HG03342 (cell line): Measurements from ENCODE around the gene MGAT5.

Experiments
- ATAC-seq: cut with Tn5 transposase; IDR thresholded peaks from one replicate; pipeline ENCODE4 v1.9.1; 2021; ENCODE audit warnings: mild to moderate bottlenecking, moderate library complexity; ENCODE audit not compliant: unreplicated experiment

MGAT5 gene

GRCh38 chr2:134331081-134331480, 77.2 kb downstream of the MGAT5 start:
- no peak for ATAC-seq

- ATAC-seq, result no peak
These were observed 79.8 kb downstream of the MGAT5 start for GRCh38 chr2:134333646-134334189.

- ATAC-seq, result no peak
These were observed 80.9 kb downstream of the MGAT5 start for GRCh38 chr2:134334542-134335353.

- no peak for ATAC-seq
These were observed 81.7 kb downstream of the MGAT5 start for GRCh38 chr2:134335601-134336000.

GRCh38 chr2:134336352-134336751, 82.5 kb downstream of the MGAT5 start:
- ATAC-seq, result peak; percentile 93

- no peak for ATAC-seq
These were observed 83.0 kb downstream of the MGAT5 start for GRCh38 chr2:134336921-134337320.

GRCh38 chr2:134337631-134338030, 83.8 kb downstream of the MGAT5 start:
- no peak for ATAC-seq

GRCh38 chr2:134338208-134338607, 84.3 kb downstream of the MGAT5 start:
- no peak for ATAC-seq

- ATAC-seq, result no peak
These were observed 87.6 kb downstream of the MGAT5 start for GRCh38 chr2:134341476-134341875.

- no peak for ATAC-seq
These were observed 91.3 kb downstream of the MGAT5 start for GRCh38 chr2:134344954-134345697.

- no peak for ATAC-seq
These were observed 92.3 kb downstream of the MGAT5 start for GRCh38 chr2:134346141-134346540.

GRCh38 chr2:134347756-134348155, 93.9 kb downstream of the MGAT5 start:
- ATAC-seq, result no peak

- ATAC-seq, result no peak
These were observed 94.4 kb downstream of the MGAT5 start for GRCh38 chr2:134348239-134348638.

GRCh38 chr2:134348760-134349159, 94.9 kb downstream of the MGAT5 start:
- no peak for ATAC-seq

- no peak for ATAC-seq
These were observed 97.1 kb downstream of the MGAT5 start for GRCh38 chr2:134351016-134351415.

- no peak for ATAC-seq
These were observed 98.0 kb downstream of the MGAT5 start for GRCh38 chr2:134351899-134352298.

- ATAC-seq, result no peak
These were observed 99.0 kb downstream of the MGAT5 start for GRCh38 chr2:134352844-134353243.

- ATAC-seq, result no peak
These were observed 100.7 kb downstream of the MGAT5 start for GRCh38 chr2:134354611-134355010.

- no peak for ATAC-seq
These were observed 103.9 kb downstream of the MGAT5 start for GRCh38 chr2:134357814-134358213.

- ATAC-seq, result no peak
These were observed 105.7 kb downstream of the MGAT5 start for GRCh38 chr2:134359367-134360081.

- no peak for ATAC-seq
These were observed 107.0 kb downstream of the MGAT5 start for GRCh38 chr2:134360745-134361487.
